Suprapubic skin (tissue), 4 donors: ENCODE data around the gene BTN3A1. TPM values are rescaled to one million over a fixed set of nuclear protein-coding genes. Genes with fewer than 3 reads are reported as not detected.

Experiments used
- DNase-seq, 2 donors: peaks; one replicate each; pipeline ENCODE4 v3.0.0-alpha.2; 2019; ENCODE audit warnings: low spot score in 2 of 2
- H3K27ac ChIP-seq: fragments of 200-600 bp; sonication (generic); one replicate; pipeline ENCODE4 v1.5.1; 2019
- H3K27me3 ChIP-seq: fragments of 200-600 bp; sonication (generic); one replicate; pipeline ENCODE4 v1.5.1; 2019
- H3K36me3 ChIP-seq: fragments of 200-600 bp; sonication (generic); one replicate; pipeline ENCODE4 v1.5.1; 2019
- H3K4me1 ChIP-seq: fragments of 200-600 bp; sonication (generic); one replicate; pipeline ENCODE4 v1.5.1; 2019
- H3K4me3 ChIP-seq: fragments of 200-600 bp; sonication (generic); one replicate; pipeline ENCODE4 v1.5.1; 2019; ENCODE audit warnings: mild to moderate bottlenecking
- H3K9me3 ChIP-seq: fragments of 200-600 bp; sonication (generic); one replicate; pipeline ENCODE4 v1.5.1; 2019
- EP300 ChIP-seq: sonication (generic); formaldehyde crosslinking; IDR thresholded peaks from one replicate; pipeline ENCODE4 v1.6.1; 2017; ENCODE audit warnings: antibody characterized with exemption
- POLR2A ChIP-seq, 2 donors: fragments of 450-650 bp; IDR thresholded peaks; one replicate each; pipeline ENCODE4 v1.6.1; 2017; ENCODE audit warnings: antibody characterized with exemption in 2 of 2, mild to moderate bottlenecking in 2 of 2, moderate library complexity in 2 of 2
- POLR2AphosphoS5 ChIP-seq, 3 donors: sonication (generic); formaldehyde crosslinking; IDR thresholded peaks; one replicate each; pipeline ENCODE4 v1.6.1; 2017; ENCODE audit warnings: antibody characterized with exemption in 3 of 3
- WGBS: methylation state at CpG from one replicate; pipeline ENCODE4 v1.1.5; 2018; 5-methylcytosine and 5-hydroxymethylcytosine counted together
- total RNA-seq, 4 donors: library from RNA; depleted of rRNA; stranded (reverse); fragments of >200 nt; gene quantifications; one replicate each; pipeline ENCODE4 v1.1.0, GENCODE V29; 2016
- TF ChIP-seq, protein P1 (sequence below), 2 donors: fragments of 200-600 bp in 1 of 2; fragments of 450-650 bp in 1 of 2; sonication (generic) in 1 of 2; IDR thresholded peaks; one replicate each; pipeline ENCODE4 v1.5.1; 2016 to 2019; ENCODE audit warnings: antibody characterized with exemption in 2 of 2, mild to moderate bottlenecking in 1 of 2, moderate library complexity in 1 of 2

Gene BTN3A1
- total RNA-seq, 4 donors from 2014 or later, result 11.4 to 28.1 (median 14.5) TPM

DNA sequence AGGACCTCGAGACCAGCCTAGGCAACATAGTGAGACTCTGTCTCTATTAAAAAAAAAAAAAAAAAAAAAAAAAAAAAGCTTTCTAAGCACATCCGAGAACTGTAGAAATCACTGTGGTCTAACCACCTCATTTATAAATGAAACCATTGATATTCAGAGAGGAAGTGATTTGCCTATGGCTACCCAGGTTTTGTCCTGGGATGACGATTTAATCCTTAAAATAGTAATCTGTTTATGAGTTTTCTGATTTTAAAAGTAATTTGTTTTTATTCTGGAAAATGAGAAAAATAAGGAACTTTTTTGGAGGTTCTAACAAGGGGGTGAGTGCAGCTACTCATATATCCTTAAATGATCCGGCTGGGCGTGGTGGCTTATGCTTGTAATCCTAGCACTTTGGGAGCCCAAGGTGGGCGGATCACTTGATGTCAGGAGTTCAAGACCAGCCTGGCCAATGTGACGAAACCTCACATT is 43.5 kb upstream of the BTN3A1 start:
- DNase-seq, result no peak
- TF ChIP-seq EP300, result no peak
- TF ChIP-seq POLR2A (IDR thresholded peaks at IDR 0.05), result no peak
- TF ChIP-seq POLR2AphosphoS5 (IDR thresholded peaks at IDR 0.05), result no peak
- TF ChIP-seq, protein P1, sequence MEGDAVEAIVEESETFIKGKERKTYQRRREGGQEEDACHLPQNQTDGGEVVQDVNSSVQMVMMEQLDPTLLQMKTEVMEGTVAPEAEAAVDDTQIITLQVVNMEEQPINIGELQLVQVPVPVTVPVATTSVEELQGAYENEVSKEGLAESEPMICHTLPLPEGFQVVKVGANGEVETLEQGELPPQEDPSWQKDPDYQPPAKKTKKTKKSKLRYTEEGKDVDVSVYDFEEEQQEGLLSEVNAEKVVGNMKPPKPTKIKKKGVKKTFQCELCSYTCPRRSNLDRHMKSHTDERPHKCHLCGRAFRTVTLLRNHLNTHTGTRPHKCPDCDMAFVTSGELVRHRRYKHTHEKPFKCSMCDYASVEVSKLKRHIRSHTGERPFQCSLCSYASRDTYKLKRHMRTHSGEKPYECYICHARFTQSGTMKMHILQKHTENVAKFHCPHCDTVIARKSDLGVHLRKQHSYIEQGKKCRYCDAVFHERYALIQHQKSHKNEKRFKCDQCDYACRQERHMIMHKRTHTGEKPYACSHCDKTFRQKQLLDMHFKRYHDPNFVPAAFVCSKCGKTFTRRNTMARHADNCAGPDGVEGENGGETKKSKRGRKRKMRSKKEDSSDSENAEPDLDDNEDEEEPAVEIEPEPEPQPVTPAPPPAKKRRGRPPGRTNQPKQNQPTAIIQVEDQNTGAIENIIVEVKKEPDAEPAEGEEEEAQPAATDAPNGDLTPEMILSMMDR (IDR thresholded peaks at IDR 0.05), result no peak
- Histone ChIP-seq H3K27ac (no peak overlapping the region), H3K27me3 (no peaks in the 10 kb centered on the region), H3K4me1 (no peaks in the 10 kb centered on the region), H3K36me3 (no peaks in the 10 kb centered on the region), H3K9me3 (no peaks in the 10 kb centered on the region), H3K4me3 (no peak overlapping the region)
- 86% methylated on average over 7 of the region's 7 CpGs for WGBS

DNA sequence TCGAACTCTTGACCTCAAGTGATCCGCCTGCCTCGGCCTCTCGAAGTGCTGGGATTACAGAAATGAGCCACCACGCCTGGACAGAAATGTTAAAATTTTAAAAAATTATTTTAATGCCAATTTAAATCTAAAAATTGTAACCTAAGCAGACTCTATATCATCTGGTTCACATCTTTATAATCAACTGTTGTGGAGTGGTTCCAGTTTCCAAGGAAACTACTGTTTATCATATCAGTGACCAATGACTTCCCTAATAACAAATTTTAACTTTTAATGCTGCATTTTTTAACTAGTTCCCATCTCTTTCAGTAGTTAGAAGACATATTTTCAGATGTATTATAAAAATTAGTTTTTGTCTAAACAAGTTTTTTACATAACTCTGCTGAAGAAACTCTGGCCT is 42.3 kb upstream of the BTN3A1 start:
- H3K36me3 ChIP-seq, result no peaks in the 10 kb centered on the region
- no peak overlapping the region for H3K4me3 ChIP-seq
- peaks cover 10% of the 10 kb centered on the region for H3K4me1 ChIP-seq
- H3K27ac ChIP-seq, result no peak overlapping the region
- WGBS, result 89% methylated on average over 5 of the region's 5 CpGs
- TF ChIP-seq EP300, result no peak
- TF ChIP-seq POLR2A (IDR thresholded peaks at IDR 0.05), result no peak
- no peak for TF ChIP-seq POLR2AphosphoS5 (IDR thresholded peaks at IDR 0.05)
- TF ChIP-seq, protein P1 (IDR thresholded peaks at IDR 0.05), result no peak
- H3K27me3 ChIP-seq, result no peaks in the 10 kb centered on the region
- DNase-seq, result no peak
- H3K9me3 ChIP-seq, result no peaks in the 10 kb centered on the region

GRCh38 chr6:26360451-26361416 is 41.3 kb upstream of the BTN3A1 start:
- Histone ChIP-seq H3K27me3 (no peaks in the 10 kb centered on the region), H3K9me3 (no peaks in the 10 kb centered on the region), H3K4me3 (no peak overlapping the region), H3K27ac (no peak overlapping the region), H3K4me1 (peaks cover 13% of the 10 kb centered on the region), H3K36me3 (no peaks in the 10 kb centered on the region)
- TF ChIP-seq EP300, result no peak
- no peak for TF ChIP-seq POLR2A (IDR thresholded peaks at IDR 0.05)
- WGBS, result 92% methylated on average over 14 of the region's 14 CpGs
- no peak for DNase-seq

- no peaks in the 10 kb centered on the region for H3K36me3 ChIP-seq
- H3K27me3 ChIP-seq, result no peaks in the 10 kb centered on the region
- peaks cover 21% of the 10 kb centered on the region for H3K4me1 ChIP-seq
- no peak for DNase-seq
- TF ChIP-seq, protein P1 (IDR thresholded peaks at IDR 0.05), result no peak
- no peak for TF ChIP-seq POLR2A (IDR thresholded peaks at IDR 0.05)
- no peak for TF ChIP-seq POLR2AphosphoS5 (IDR thresholded peaks at IDR 0.05)
- no peak for TF ChIP-seq EP300
- no peak overlapping the region for H3K27ac ChIP-seq
- no peaks in the 10 kb centered on the region for H3K9me3 ChIP-seq
- no peak overlapping the region for H3K4me3 ChIP-seq
- WGBS, result 93% methylated on average over 5 of the region's 5 CpGs
These were observed 40.5 kb upstream of the BTN3A1 start for GRCh38 chr6:26361544-26361943.

DNA sequence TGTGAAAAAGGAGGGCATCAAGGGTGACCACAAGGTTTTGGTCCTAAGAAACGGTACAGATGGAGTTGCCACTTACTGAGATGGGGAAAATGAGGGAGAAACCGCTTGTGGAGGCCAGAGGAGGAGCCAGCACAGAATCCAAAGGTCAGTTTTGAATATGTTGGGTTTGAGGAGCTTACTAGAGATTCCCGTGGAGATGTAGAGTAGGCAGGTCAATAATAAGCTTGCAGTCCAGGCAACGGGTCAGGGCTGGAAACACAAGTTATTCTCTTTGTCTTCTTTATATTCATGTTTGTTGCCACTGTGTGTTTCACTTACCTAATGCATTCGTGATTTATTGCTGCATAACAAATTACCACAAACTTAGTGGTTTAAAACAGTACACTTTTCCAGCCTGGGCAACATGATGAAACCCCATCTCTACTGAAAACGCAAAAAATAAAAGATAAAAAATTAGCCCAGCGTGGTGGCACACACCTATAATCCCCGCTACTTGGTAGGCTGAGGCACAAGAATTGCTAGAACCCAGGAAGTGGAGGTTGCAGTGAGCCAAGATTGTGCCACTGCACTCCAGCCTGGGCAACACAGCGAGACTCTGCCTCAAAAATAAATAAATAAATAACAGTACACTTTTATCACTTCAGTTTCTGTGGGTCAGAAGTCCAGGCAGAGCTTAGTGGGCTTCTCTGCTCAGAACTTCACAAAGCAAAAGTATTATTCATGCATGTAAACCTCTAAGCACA is 39.8 kb upstream of the BTN3A1 start:
- H3K9me3 ChIP-seq, result no peaks in the 10 kb centered on the region
- TF ChIP-seq POLR2AphosphoS5 (IDR thresholded peaks at IDR 0.05), result no peak
- TF ChIP-seq EP300, result no peak
- TF ChIP-seq, protein P1 (IDR thresholded peaks at IDR 0.05), result no peak
- no peak for TF ChIP-seq POLR2A (IDR thresholded peaks at IDR 0.05)
- H3K36me3 ChIP-seq, result no peaks in the 10 kb centered on the region
- no peaks in the 10 kb centered on the region for H3K27me3 ChIP-seq
- no peak for DNase-seq
- no peak overlapping the region for H3K27ac ChIP-seq
- H3K4me1 ChIP-seq, result peaks cover 25% of the 10 kb centered on the region
- WGBS, result 91% methylated on average over 9 of the region's 9 CpGs
- no peak overlapping the region for H3K4me3 ChIP-seq
